NK-92 treated with Interleukin-12 subunit alpha and Interleukin-12 subunit beta, amount 100 ng/mL, for 24 hours (cell line): ENCODE results near the gene ITGB2.

Experiments
- DNase-seq: peaks from one replicate; lab custom pipeline; 2025; lab: John Stamatoyannopoulos, UW

Gene ITGB2

DNA sequence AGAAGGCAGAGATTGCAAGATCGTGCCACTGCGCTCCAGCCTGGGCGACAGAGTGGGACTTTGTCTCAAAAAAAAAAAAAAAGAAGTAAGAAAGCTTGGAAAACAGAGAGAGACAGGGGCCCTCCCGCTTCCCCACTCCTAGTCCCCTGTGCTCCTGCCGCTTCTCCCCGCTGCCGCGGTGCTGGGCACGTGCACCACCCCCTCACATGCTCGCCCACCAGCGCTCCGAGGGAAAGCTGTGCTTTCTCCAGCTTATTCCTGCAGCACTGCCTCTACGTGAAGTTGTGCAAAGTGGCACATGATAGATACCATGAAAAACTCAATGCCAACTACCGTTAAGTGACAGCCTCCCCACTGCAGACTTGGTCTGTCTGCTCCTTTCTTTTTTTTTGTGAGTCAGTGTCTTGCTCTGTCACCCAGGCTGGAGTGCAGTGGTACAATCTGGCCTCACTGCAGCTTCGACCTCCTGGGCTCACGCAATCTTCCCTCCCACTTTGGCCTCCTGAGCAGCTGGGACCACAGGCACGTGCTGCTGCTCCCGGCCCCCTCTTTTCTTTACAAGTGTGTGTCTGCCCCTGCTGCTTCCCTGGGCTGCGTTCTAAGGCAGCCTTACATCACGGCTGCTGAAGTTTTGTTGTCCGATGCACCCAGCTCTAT, 34.6 kb upstream of the ITGB2 start:
- no peak for DNase-seq

DNA sequence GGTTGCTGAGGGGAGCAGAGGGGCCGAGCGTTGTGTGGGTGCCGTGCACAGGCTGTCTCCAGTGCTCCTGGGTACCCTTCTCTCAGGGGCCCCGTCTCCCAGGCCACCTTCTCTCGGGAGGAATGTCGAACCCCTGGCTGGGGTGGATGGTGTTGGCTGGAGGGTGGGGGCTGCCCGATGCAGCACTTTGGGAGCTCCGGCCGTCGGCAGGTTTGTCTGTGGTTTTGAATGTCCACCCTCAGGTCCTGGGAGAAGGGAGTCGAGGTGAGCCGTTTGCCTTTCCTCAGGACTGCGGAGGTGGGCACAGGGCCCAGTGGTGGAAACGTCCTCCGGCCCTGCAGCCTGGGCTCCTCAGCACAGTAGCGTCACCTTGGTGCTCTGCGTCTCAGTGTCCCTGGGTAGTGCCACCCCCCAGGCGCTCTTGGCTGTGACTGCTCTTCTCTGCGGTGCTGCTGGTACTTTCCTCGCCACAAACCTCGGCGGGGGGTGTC, 33.6 kb upstream of the ITGB2 start:
- no peak for DNase-seq

DNA sequence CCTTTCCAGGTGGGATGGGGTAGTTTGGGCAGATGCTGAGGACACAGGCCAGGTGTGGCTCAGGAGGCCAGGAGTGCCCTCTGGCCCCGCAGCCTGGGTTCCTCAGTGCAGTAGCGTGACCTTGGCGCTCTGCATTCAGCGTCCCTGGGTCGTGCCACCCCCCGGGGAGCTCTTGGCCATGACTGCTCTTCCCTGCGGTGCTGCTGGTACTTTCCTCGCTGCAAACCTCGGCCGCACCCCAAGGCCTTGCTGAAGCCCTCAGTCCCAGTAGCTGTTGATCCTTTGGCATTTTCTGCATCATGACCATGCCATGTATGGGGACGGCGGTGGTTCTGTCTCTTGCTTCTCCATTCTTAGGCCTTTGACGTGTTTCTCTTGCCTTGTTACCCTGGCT, 32.9 kb upstream of the ITGB2 start:
- no peak for DNase-seq

DNA sequence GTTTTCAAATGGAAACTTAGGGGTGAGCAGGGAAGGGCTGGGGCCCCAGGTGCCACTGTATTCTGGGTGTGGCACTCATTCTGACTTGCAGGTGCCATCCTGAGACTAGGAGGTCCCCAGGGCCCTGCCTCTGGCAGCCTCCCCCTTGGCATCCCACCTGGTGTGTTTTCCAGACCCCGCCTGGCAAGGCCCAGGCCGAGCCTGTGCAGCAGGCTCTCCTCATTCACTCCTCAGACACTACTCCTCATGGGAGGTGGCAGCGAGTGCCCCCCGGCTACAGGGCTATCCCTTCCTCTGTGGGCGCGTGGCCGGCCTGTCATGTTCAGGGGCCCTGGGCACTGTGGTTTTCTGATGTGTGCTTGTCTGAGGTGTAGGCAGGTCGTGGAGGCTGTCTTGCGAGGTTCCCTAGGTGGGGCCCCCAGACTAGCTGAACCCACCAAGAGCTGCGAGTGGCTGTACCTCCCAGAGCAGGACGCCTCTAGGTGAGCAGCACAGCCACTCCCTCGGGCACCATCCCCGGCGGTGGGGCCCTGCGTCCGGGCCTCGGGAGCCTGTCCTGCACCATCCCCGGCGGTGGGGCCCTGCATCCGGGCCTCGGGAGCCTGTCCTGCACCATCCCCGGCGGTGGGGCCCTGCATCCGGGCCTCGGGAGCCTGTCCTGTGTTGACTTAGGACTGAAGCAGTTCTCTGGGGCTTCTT, 32.4 kb upstream of the ITGB2 start:
- no peak for DNase-seq

DNA sequence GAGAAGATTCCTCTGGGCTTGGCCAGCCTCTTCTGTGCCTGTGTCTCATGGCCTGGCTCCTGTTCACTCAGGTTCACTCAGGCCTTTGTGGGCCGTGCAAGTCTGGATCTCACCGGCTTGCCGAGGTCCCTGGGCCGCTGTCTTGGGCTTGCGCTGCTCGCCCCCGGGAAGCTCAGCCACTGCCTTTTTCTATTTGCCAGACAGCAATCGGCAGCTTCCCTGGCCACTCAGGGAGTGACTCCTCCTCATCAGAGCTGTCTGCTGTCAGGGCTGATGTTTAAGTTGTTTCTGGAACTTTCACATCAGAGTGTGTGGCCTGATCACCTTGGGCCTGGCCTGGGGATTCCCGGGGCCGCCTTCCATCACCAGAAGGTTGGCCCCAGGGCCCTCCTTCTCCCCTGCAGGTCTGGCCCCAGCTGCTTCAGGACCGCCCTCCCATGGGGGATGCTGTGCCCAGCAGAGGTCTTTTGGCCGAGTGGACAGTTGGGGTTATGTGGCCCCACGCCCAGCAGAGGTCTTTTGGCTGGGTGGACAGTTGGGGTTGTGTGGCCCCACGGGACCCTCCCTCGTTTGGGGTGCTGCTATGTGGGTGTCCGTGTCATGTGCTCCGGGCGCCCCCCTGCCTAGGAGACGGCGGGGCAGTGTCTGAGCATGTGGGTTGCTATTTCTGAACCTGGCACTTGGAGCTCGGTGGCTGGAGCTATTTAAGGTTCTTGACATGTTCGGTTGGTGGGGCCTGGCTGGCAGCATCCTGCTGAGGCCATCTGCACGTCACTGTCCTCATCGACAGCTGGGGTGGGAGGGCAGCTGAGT, 31.6 kb upstream of the ITGB2 start:
- no peak for DNase-seq

DNA sequence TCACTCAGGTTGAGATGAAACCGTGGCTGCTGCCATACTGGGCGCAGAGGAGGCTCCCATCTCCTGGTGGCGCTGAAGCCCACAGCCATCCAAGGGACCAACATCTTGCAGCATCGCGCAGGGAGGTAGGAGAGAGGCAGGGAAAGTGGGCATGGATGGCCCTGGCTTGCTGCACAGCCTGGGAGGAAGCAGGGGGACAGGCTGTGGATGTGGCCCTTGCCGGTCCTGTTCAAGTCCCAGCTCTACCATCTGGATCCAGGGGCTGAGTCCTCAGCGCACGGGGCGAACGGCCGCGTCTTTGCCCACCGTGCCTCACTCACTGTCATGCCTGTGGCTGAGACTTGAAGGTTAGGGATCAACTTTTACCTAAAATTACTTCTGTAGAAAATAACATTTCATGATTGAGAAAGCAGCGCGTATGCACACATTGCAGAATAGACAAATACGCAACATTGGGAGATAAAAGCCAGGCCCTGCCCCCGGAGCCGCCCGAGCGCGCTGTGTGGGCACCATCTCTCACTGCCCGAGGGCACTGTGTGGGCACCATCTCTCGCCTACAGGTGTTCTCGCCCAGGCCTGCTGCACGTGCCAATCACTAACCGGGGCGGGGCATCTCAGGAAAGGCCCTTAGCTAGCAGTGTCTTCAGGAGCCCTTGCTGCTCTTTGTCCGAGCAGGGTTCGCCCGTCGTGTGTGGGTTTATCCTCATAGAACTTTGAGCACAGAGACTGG, 30.7 kb upstream of the ITGB2 start:
- no peak for DNase-seq

DNA sequence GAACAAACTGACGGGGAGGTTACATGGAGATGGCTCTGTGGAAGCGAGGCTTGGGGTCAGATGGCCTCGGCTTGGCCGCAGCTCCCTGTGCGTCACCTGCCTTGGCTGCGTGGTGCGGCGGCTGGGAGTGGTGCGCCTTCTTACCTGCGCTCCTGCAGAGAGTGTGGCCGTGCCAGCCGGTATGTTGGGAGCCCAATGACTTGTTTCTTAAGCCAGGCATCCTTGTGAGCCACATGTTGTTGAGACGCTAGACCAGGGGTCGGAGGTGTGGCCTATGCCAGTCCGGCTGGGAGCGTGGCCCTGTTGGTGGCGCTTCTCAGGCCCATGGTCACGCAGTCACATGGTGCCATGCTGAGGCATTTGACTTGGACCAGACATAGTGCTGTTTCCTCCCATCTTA, 29.7 kb upstream of the ITGB2 start:
- DNase-seq, result no peak

DNA sequence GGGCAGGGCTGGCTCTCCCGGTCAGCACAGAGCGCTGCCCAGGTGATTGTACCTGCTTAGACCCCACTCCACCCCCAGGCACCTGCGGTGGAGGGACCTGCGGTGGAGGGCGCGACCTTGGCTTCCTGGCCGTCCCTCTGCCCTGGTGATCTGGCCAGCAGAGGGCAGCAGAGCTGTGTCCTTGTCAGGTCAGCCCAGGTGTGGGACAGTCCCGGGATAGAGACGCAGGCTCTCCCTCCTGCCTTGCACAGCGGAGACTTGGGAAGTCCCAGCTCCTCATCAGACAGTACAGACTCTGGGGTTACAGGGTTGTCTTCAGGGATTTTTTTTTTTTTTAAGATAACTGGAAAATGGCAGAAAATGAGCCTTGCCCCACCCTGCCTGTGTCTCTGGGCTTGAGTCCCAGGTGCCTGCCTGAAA, 29.1 kb upstream of the ITGB2 start:
- DNase-seq, result peak; percentile 51

DNA sequence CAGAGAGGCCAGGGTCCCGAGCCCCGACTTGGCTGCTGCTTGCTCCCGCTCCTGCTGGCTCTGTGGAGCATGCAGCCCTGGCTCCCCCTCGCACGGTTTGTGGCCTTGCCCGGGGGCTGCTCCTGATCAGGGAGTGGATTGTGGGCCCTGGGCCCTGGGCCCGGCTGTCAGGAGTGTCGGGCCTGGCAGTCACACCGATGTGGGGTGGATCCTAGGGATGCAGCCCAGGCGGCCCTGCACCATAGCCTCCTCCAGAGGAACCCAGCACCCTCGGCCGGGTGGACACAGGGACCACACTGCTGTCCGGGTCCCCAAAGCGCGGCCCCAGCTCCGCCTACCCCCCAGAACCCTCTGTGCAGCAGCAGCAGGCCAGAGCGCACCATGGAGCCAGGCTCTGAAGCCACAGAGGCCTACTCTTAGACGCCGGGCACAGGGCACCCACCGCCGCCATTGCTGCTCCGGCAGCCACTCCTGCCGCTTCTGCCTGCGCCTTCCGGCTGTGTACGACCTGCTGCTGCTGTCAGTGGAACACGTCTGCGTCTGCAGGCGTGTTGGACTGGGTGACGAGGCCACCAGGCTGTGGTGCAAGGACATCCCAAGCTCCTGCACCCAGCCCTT, 28.6 kb upstream of the ITGB2 start:
- no peak for DNase-seq

DNA sequence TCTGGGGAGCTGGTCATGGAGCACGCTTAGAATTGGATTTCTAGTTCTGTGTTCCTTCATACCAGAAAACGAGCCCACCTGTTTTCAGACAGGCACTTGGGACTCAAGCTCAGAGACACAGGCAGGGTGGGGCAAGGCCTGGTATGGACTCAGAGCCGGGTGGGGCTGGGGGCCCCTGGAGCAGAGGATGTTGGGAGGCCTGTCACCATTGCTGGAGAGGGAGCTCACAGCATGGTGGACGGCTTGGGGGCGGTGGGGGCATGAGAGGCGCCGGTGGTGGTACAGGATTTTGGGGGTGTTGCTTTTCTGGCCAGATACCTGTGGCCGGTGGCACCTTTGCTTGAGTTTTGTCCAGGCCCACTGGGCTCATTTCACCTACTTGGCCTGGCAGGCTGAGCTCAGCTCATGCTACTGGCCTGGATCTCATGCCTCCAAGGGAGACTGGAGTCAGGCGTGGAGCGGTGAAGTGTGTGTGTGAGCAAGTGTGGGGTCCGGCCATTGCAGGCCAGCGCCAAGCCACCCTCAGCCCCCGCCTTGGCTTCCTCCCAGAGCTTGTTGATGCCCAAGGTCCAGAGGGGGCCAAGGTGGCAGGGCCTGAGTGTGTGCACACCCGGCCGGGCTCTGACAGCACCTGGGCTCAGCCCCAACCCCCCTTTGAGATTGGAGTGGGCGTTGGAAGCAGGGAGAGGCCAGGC, 27.9 kb upstream of the ITGB2 start:
- DNase-seq, result no peak

DNA sequence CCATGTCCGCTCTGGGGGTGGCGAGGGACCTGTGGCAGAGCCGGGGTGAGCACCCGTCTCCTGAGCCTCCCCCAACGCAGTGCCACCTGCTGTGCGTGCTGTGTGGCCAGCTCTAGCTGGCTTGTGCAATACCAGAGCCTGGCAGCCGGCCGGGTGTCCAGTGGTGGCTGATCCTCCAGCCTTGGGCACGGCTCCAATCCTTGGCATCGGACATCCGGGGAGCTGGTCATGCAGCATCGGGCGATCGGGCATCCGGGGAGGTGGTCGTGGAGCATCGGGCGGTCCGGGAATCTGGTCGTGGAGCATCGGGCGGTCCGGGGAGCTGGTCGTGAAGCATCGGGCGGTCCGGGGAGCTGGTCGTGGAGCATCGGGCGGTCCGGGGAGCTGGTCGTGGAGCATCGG, 27.2 kb upstream of the ITGB2 start:
- no peak for DNase-seq

DNA sequence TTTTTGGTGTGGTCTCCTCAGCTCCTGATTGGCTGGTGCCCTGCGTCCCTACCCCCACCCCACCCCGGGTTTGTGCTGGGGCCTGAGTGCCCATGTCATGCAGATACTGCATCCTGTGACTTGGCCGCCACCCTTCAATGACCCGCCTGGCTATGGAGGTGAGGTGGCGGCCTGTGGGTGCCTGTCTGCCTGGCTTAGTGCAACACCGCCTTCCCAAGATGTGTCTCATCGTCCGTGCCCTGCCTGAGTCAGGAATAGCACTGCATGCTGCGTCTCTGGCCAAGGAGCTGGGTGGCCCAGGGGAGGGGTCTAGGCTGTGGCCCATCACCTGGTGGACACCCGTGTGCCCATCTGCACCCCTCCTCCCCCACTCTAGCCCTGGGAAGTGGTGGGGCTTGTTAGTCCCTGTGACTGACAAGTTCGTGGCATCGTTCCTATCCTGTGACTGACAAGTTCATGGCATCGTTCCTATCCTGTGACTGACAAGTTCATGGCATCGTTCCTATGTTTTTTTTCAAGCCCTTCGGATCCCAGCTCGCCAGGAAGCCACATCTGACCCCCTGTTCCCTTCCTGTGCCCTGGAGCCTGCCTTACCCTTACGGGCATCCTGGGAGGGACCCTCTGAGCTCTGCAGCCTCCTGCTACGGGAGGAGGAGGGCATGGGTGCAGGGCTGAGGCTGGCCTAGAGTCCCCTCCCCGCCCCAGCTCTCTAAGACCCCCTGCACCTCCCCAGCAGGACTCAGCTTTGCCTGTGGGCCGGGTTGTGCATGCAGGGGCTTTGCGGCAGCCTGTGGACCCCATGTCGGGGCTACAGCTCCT, 26.6 kb upstream of the ITGB2 start:
- DNase-seq, result no peak

DNA sequence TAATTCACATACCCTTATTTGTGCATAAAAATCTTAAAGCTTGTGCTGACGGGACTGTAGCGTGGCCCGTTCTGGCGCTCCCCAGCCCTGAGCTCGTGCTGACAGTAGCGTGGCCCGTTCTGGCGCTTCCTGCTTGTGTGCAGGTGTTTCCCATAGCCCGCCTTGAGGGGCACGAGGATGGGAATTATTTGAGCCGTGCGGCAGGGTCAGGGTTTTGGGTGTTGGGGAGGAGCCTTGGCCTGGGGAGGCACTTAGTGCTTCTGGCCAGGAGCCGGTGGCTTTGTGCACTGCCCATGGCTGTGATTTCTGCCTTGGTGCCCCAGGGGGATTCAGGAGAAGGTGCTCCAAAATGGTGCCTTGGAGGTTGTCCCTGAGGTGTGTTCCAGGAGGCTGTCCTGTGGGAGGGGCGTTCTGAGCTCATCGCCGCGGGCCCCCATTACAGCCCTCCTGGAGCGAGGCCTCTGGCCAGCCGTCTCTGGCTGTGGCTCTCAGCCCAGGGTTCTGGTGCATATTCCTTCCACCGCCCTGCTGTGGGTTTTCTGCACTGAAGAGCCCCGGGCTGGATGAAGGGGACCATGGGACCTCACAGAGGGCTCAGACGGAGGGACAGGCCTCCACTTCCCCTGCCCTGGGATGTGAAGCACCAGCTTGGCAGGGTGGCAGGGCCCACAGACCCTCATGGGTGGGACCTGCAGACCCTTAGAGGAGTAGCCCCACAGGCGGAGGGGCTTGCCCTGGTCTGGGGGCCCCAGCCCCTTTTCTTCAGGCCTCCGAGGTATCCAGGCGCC, 25.7 kb upstream of the ITGB2 start:
- DNase-seq, result no peak

DNA sequence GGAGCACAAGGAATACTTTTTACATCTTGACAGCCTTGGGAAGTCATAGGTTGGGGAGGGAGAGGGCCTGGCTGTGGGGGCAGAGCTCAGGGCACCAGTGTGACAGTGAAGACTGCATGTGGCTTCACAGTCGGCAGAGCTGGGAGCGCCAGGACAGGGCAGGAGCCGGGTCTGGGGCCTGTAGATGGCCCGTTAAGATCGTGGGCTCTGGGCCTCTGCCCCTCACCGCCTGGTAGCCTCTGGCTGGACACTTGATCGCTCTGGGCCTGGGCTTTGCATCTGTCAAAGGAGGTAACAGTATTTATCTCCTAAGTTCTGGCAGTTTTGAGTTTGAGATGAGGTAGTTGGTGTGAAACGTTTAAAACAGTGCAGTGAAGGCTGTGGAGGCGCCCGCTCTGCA, 23.9 kb upstream of the ITGB2 start:
- DNase-seq, result no peak

DNA sequence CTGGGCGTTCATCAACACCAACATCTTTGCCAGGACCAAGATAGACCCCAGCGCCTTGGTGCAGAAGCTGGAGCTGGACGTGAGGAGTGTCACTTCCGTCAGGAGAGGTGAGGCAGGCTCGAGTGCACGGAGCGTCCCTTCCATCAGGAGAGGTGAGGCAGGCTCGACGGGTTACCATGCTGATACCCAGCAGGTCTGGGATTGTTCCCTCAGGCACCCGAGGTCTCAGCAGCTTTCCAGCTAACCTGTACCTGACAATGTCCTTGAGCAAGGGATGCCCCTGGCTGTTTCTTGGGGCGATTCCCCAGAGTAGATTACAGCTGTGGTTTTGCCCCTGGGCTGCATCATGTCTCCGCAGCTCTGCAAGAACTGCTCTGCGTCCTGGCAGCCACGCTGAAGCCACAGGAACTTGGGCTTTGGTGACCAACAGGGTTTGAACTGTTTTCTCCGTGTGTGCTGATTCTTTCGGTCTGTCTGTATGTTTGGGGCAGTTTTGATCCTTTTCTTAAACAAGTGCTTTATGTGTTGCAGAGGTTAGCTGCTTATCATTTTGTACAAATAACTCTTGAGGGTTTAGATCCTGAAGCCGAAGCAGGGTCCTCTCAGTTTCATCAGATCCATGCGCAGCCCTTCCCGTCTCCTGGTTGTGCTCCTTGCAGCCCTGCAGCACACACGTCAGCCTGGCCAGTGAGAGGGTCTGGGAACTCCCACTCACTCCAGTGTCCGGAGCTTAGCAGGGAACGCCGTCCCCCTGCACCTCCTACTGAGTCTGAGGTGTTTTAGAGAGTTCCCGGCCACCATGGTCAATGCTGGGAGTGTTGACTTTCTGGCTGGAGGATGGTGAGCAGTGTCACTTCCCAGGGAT, 23.2 kb upstream of the ITGB2 start:
- no peak for DNase-seq

DNA sequence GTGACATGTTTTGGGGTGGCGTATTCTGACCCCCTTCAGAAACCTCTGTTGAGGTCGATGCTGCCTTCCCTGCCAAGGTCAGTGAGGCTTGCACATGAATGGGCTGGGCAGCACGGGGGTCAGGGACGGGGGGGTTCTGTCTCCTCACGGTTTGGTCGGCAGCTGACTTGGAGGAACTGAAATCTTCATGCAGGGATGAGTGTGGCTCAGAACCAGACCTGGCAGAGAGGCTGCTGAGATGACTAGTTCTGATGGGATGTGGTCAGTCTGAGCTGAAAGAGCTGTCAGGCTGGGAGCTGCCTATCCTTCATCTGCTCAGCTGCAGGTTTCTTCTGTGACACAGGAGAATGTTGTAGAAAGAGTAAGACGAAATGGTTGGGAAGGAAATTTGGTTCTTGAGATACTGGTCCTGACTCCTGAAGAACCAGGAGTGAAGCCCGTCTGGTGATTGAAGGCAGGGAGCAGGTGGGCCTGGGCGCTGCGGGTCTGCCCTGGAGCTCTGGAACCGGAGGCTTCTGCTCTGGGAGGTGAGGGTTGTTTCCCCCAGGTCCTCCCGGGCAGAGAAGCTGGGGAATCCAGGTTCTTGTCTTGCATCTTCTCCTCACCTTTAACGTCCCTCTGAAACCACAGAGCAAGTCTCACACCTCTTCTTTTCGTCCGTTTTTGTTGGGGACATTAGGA, 22.4 kb upstream of the ITGB2 start:
- no peak for DNase-seq

DNA sequence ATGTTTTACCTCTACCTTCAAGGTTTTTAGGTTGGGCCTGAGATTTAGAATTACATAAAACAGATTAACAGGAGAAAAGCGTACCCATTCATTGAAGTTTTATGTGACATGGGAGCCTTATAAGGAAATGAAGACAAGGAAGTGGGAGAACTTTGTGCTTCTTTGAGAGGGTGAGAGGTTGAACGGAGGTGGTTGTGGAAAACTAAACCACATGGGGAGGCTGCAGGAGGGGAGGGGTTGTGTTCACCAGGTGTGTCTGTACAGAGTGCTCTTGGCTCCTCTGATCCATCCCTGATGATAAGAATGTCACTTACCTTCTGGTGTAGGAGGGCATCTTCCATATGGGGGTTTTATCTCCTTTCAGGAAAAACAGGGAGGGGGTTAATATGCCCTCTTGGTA, 21.9 kb upstream of the ITGB2 start:
- no peak for DNase-seq

DNA sequence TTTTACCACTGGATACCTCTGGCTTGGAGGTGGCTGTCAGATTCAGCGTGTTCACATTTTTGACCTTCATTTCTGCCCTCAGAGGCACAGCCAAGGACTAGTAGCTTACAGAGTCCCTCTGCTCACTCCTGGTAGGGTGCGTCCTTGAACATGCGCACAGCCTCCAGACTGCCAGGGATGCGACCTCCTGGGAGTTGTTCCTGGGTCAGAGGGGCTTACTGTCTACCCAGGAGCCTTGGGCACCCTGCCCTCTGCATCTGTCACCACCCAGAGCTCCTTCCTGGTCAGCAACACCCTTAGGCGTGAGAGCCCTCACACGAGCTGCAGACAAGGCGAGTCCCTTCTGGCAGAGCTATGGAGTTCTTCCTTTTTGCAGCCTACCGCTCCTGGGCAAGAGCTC, 20.9 kb upstream of the ITGB2 start:
- no peak for DNase-seq
